Measurements from ENCODE around the gene FCGR2B.

GRCh38 chr1:161631076-161631475, 31.9 kb upstream of the FCGR2B start, which contains the start of gene FCGR3B:
- TF ChIP-seq POU6F1 (CRISPR knock-in tag; IDR thresholded peaks at IDR 0.05; ENCODE audit: borderline replicate concordance, low read depth) = no peak
- no peak for TF ChIP-seq GLIS3 (CRISPR knock-in tag; IDR thresholded peaks at IDR 0.05)
- TF ChIP-seq PATZ1 (CRISPR knock-in tag; IDR thresholded peaks at IDR 0.05; ENCODE audit: borderline replicate concordance) = no peak
- no peak for TF ChIP-seq ARNTL (CRISPR knock-in tag; IDR thresholded peaks at IDR 0.05; ENCODE audit: borderline replicate concordance, low read depth)
- TF ChIP-seq TCF4 (CRISPR knock-in tag; IDR thresholded peaks at IDR 0.05; ENCODE audit: borderline replicate concordance) = no peak
- TF ChIP-seq SNAI2 (CRISPR knock-in tag; IDR thresholded peaks at IDR 0.05) = no peak
- no peak for TF ChIP-seq ZNF565 (CRISPR knock-in tag; conservative IDR thresholded peaks at IDR 0.05; ENCODE audit: low read depth)
- TF ChIP-seq BACH2 (CRISPR knock-in tag; IDR thresholded peaks at IDR 0.05; ENCODE audit: borderline replicate concordance) = no peak
- no peak for TF ChIP-seq PPARA (CRISPR knock-in tag; IDR thresholded peaks at IDR 0.05; ENCODE audit: borderline replicate concordance)
- TF ChIP-seq ZC3H10 (CRISPR knock-in tag; IDR thresholded peaks at IDR 0.05) = no peak
- TF ChIP-seq ZFP3 (CRISPR knock-in tag; IDR thresholded peaks at IDR 0.05) = no peak
- TF ChIP-seq RARB (CRISPR knock-in tag; IDR thresholded peaks at IDR 0.05) = no peak
- TF ChIP-seq ISL1 (CRISPR knock-in tag; IDR thresholded peaks at IDR 0.05) = no peak

Measured in SK-N-SH treated with all-trans-retinoic acid at 6 μM for 48 hours (cell line).